Measurements from ENCODE around the gene VWA3B.
"Not testable (repeated sequence)": the region's sequence is repeated elsewhere in the genome, so short reads cannot be mapped to it uniquely, and the experiment has no call there.

Gene VWA3B

GRCh38 chr2:98295721-98296414, 208.9 kb downstream of the VWA3B start:
- no peak for DNase-seq (ENCODE audit: low read depth in 3 of 3, low spot score in 1 of 3)

GRCh38 chr2:98296440-98296839, 209.5 kb downstream of the VWA3B start:
- DNase-seq (ENCODE audit: low read depth in 3 of 3, low spot score in 1 of 3): no peak

GRCh38 chr2:98297817-98298682, 211.1 kb downstream of the VWA3B start:
- no peak for DNase-seq (ENCODE audit: low read depth in 3 of 3, low spot score in 1 of 3)

GRCh38 chr2:98298683-98299164, 211.8 kb downstream of the VWA3B start:
- no peak for DNase-seq (ENCODE audit: low read depth in 3 of 3, low spot score in 1 of 3)

GRCh38 chr2:98299211-98299905, 212.4 kb downstream of the VWA3B start:
- no peak for DNase-seq (ENCODE audit: low read depth in 3 of 3, low spot score in 1 of 3)

- no peak for DNase-seq (ENCODE audit: low read depth in 3 of 3, low spot score in 1 of 3)
Measured at GRCh38 chr2:98300141-98300874, 213.3 kb downstream of the VWA3B start.

GRCh38 chr2:98301469-98301868, 214.5 kb downstream of the VWA3B start:
- DNase-seq (ENCODE audit: low read depth in 3 of 3, low spot score in 1 of 3): no peak

- DNase-seq (ENCODE audit: low read depth in 3 of 3, low spot score in 1 of 3): not testable (repeated sequence)
Measured at GRCh38 chr2:98307131-98307696, 220.2 kb downstream of the VWA3B start.

GRCh38 chr2:98308068-98308467, 221.1 kb downstream of the VWA3B start:
- no peak for DNase-seq (ENCODE audit: low read depth in 3 of 3, low spot score in 1 of 3)

- no peak for DNase-seq (ENCODE audit: low read depth in 3 of 3, low spot score in 1 of 3)
Measured at GRCh38 chr2:98308532-98308931, 221.6 kb downstream of the VWA3B start.

- no peak for DNase-seq (ENCODE audit: low read depth in 3 of 3, low spot score in 1 of 3)
Measured at GRCh38 chr2:98309580-98309979, 222.6 kb downstream of the VWA3B start.

- no peak for DNase-seq (ENCODE audit: low read depth in 3 of 3, low spot score in 1 of 3)
Measured at GRCh38 chr2:98310010-98310409, 223.0 kb downstream of the VWA3B start.

GRCh38 chr2:98311090-98311489, 224.1 kb downstream of the VWA3B start:
- no peak for DNase-seq (ENCODE audit: low read depth in 3 of 3, low spot score in 1 of 3)

GRCh38 chr2:98311771-98312545, 225.0 kb downstream of the VWA3B start:
- no peak for DNase-seq (ENCODE audit: low read depth in 3 of 3, low spot score in 1 of 3)

- DNase-seq (ENCODE audit: low read depth in 3 of 3, low spot score in 1 of 3): no peak
Measured at GRCh38 chr2:98313492-98314250, 226.7 kb downstream of the VWA3B start.

- DNase-seq (ENCODE audit: low read depth in 3 of 3, low spot score in 1 of 3): no peak
Measured at GRCh38 chr2:98314251-98314650, 227.3 kb downstream of the VWA3B start.

GRCh38 chr2:98315957-98316356, 229.0 kb downstream of the VWA3B start:
- DNase-seq (ENCODE audit: low read depth in 3 of 3, low spot score in 1 of 3): no peak

GRCh38 chr2:98317214-98317613, 230.2 kb downstream of the VWA3B start:
- no peak for DNase-seq (ENCODE audit: low read depth in 3 of 3, low spot score in 1 of 3)

GRCh38 chr2:98320171-98320570, 233.2 kb downstream of the VWA3B start:
- DNase-seq (ENCODE audit: low read depth in 3 of 3, low spot score in 1 of 3): not testable (repeated sequence)

Data from stimulated activated CD4-positive, alpha-beta T cell treated with anti-CD3 and anti-CD28 coated beads, TNF-alpha, amount 100 ng/mL, for 1 hour (primary cell).